ENCODE results near the gene CTSA. TPM values are rescaled to one million over a fixed set of nuclear protein-coding genes. Genes with fewer than 3 reads are reported as not detected.

Gene CTSA
- total and polyA plus RNA-seq, 8 donors, result 68.7 to 268 (median 73.5) TPM

- Histone ChIP-seq H3K4me1 (peaks cover 0 to 7% of the 10 kb centered on the region in 2 donors), H3K9me3 (no peaks in the 10 kb centered on the region), H3K36me3 (no peaks in the 10 kb centered on the region), H3K4me3 (no peak overlapping the region), H3K27ac (no peak overlapping the region), H3K27me3 (no peaks in the 10 kb centered on the region)
- DNase-seq (no peak), ATAC-seq (no peak)
- TF ChIP-seq CTCF (IDR thresholded peaks at IDR 0.05), result no peak
- intact Hi-C loops (cut with DNase I), result no loop called here
Measured at GRCh38 chr20:45863543-45864470, 27.3 kb upstream of the CTSA start.

- Histone ChIP-seq H3K27ac (no peak overlapping the region), H3K4me3 (no peak overlapping the region), H3K27me3 (no peaks in the 10 kb centered on the region), H3K9me3 (no peaks in the 10 kb centered on the region), H3K4me1 (peaks cover 0 to 5% of the 10 kb centered on the region in 2 donors), H3K36me3 (no peaks in the 10 kb centered on the region)
- no peak for DNase-seq
- ATAC-seq, result no peak
- no peak for TF ChIP-seq CTCF (IDR thresholded peaks at IDR 0.05)
- intact Hi-C loops (cut with DNase I), result no loop called here
Measured at GRCh38 chr20:45866454-45866853, 24.7 kb upstream of the CTSA start.

GRCh38 chr20:45867136-45867818, 23.9 kb upstream of the CTSA start:
- Histone ChIP-seq H3K27ac (no peak overlapping the region), H3K36me3 (no peaks in the 10 kb centered on the region), H3K9me3 (no peaks in the 10 kb centered on the region), H3K4me1 (peaks cover 0 to 5% of the 10 kb centered on the region in 2 donors), H3K4me3 (no peak overlapping the region), H3K27me3 (no peaks in the 10 kb centered on the region)
- no peak for TF ChIP-seq CTCF (IDR thresholded peaks at IDR 0.05)
- intact Hi-C loops (cut with DNase I), result no loop called here
- ATAC-seq, result peak; percentile 33
- DNase-seq, result no peak

GRCh38 chr20:45867819-45868176, 23.3 kb upstream of the CTSA start:
- no peak for TF ChIP-seq CTCF (IDR thresholded peaks at IDR 0.05)
- no peak overlapping the region for H3K4me3 ChIP-seq
- no peak for DNase-seq
- H3K27ac ChIP-seq, result no peak overlapping the region
- no peaks in the 10 kb centered on the region for H3K27me3 ChIP-seq
- intact Hi-C loops (cut with DNase I), result no loop called here
- no peaks in the 10 kb centered on the region for H3K9me3 ChIP-seq
- H3K36me3 ChIP-seq, result peaks cover 0 to 1% of the 10 kb centered on the region in 2 donors
- ATAC-seq, result peak; percentile 74
- H3K4me1 ChIP-seq, result peaks cover 0 to 5% of the 10 kb centered on the region in 2 donors

GRCh38 chr20:45872626-45873025, 18.5 kb upstream of the CTSA start:
- no peak for DNase-seq
- intact Hi-C loops (cut with DNase I), result no loop called here
- Histone ChIP-seq H3K36me3 (peaks cover 0 to 16% of the 10 kb centered on the region in 2 donors), H3K4me3 (no peak overlapping the region), H3K27me3 (no peaks in the 10 kb centered on the region), H3K4me1 (no peaks in the 10 kb centered on the region), H3K27ac (no peak overlapping the region), H3K9me3 (no peaks in the 10 kb centered on the region)
- no peak for TF ChIP-seq CTCF (IDR thresholded peaks at IDR 0.05)
- no peak for ATAC-seq
